HepG2 (cell line): ENCODE measurements around the gene COG5. TPM values are rescaled to one million over a fixed set of nuclear protein-coding genes. Genes with fewer than 3 reads are reported as not detected.

Experiments used
- DPF2 ChIP-seq: sonication (generic); formaldehyde crosslinking; IDR thresholded peaks from 2 replicates; pipeline ENCODE4 v1.4.0; 2020; ENCODE audit warnings: mild to moderate bottlenecking, low read depth, missing genetic modification reagents, borderline replicate concordance
- FOXA1 ChIP-seq, 2 experiments: fragments of 450-650 bp in 1 of 2; sonication (generic) in 1 of 2; formaldehyde crosslinking in 1 of 2; IDR thresholded peaks; 2 replicates each; pipeline versions ENCODE4 v1.4.0 to v1.6.1; 2016 to 2020; ENCODE audit warnings: missing genetic modification reagents in 1 of 2
- FOXP1 ChIP-seq, 2 experiments: fragments of 450-650 bp in 1 of 2; IDR thresholded peaks; 2 replicates each; pipeline ENCODE4 v1.6.1; 2017 to 2018; ENCODE audit warnings: antibody characterized with exemption in 1 of 2
- ISX ChIP-seq: sonication (generic); formaldehyde crosslinking; conservative IDR thresholded peaks from 2 replicates; pipeline ENCODE4 v1.5.0; 2020; ENCODE audit warnings: missing genetic modification reagents
- KLF15 ChIP-seq: sonication (generic); formaldehyde crosslinking; IDR thresholded peaks from 2 replicates; pipeline ENCODE4 v1.8.1; 2023; ENCODE audit warnings: borderline replicate concordance, mild to moderate bottlenecking, inconsistent platforms, missing genetic modification reagents, mixed read lengths
- KLF16 ChIP-seq, 2 experiments: sonication (generic) in 1 of 2; formaldehyde crosslinking in 1 of 2; IDR thresholded peaks; 2 replicates each; pipeline versions ENCODE4 v1.6.1 to v1.8.0; 2016 to 2023; ENCODE audit warnings: missing genetic modification reagents in 2 of 2, missing compliant biosample characterization in 1 of 2
- PCBP1 ChIP-seq: fragments of 200-400 bp; formaldehyde crosslinking; IDR thresholded peaks from 2 replicates; pipeline ENCODE4 v1.6.1; 2017; ENCODE audit warnings: mild to moderate bottlenecking, low read depth, low read length, borderline replicate concordance
- RARG ChIP-seq: sonication (generic); formaldehyde crosslinking; IDR thresholded peaks from 2 replicates; pipeline ENCODE4 v1.4.0; 2020; ENCODE audit warnings: low read depth, mild to moderate bottlenecking, missing genetic modification reagents
- RBAK ChIP-seq: sonication (generic); formaldehyde crosslinking; IDR thresholded peaks from 2 replicates; pipeline ENCODE4 v1.5.1; 2020; ENCODE audit warnings: mild to moderate bottlenecking, missing genetic modification reagents
- SMARCE1 ChIP-seq: fragments of 450-650 bp; IDR thresholded peaks from 2 replicates; pipeline ENCODE4 v1.6.1; 2017; ENCODE audit warnings: borderline replicate concordance
- SMC3 ChIP-seq: IDR thresholded peaks from 2 replicates; pipeline ENCODE4 v1.6.1; 2011; ENCODE audit warnings: low read length, improper control_type of control experiment
- SRF ChIP-seq: IDR thresholded peaks from 2 replicates; pipeline ENCODE4 v1.6.1; 2011; ENCODE audit warnings: mild to moderate bottlenecking, low read depth, low read length, moderate library complexity
- STAT5B ChIP-seq: sonication (generic); formaldehyde crosslinking; IDR thresholded peaks from 2 replicates; pipeline ENCODE4 v1.4.0; 2020; ENCODE audit warnings: missing genetic modification reagents
- TEAD2 ChIP-seq: sonication (generic); formaldehyde crosslinking; IDR thresholded peaks from 2 replicates; pipeline ENCODE4 v1.9.0; 2021; ENCODE audit warnings: missing genetic modification reagents
- ZBTB4 ChIP-seq: sonication (generic); formaldehyde crosslinking; IDR thresholded peaks from 2 replicates; pipeline ENCODE4 v1.4.0; 2020; ENCODE audit warnings: missing genetic modification reagents, mild to moderate bottlenecking, borderline replicate concordance
- ZFP1 ChIP-seq: IDR thresholded peaks from 2 replicates; pipeline ENCODE4 v1.6.1; 2016
- ZFYVE20 ChIP-seq: sonication (generic); formaldehyde crosslinking; IDR thresholded peaks from 2 replicates; pipeline ENCODE4 v1.8.0; 2023; ENCODE audit warnings: low read depth, mild to moderate bottlenecking, moderate library complexity, missing genetic modification reagents, borderline replicate concordance
- ZNF276 ChIP-seq: sonication (generic); formaldehyde crosslinking; IDR thresholded peaks from 2 replicates; pipeline ENCODE4 v1.4.0; 2020; ENCODE audit warnings: mild to moderate bottlenecking, low read depth, missing genetic modification reagents
- ZNF513 ChIP-seq: sonication (generic); formaldehyde crosslinking; conservative IDR thresholded peaks from 2 replicates; pipeline ENCODE4 v1.5.0; 2020; ENCODE audit warnings: missing genetic modification reagents
- ZNF567 ChIP-seq: sonication (generic); formaldehyde crosslinking; IDR thresholded peaks from 2 replicates; pipeline ENCODE4 v1.8.1; 2023; ENCODE audit warnings: mild to moderate bottlenecking, missing genetic modification reagents, borderline replicate concordance
- ZSCAN25 ChIP-seq: sonication (generic); formaldehyde crosslinking; IDR thresholded peaks from 2 replicates; pipeline ENCODE4 v1.8.0; 2022; ENCODE audit warnings: mild to moderate bottlenecking, missing genetic modification reagents
- polyA plus RNA-seq, 8 experiments: library from polyadenylated mRNA; depleted of rRNA in 3 of 8; stranded (reverse) in 7 of 8; unstranded in 1 of 8; fragments of >200 nt; fragmentation: Illumina TruSeq in 4 of 8; extraction: Trizol in 4 of 8; gene quantifications; 2 replicates each; pipeline versions ENCODE4 v1.2.1 to v1.2.3, GENCODE V29; 2011 to 2016; ENCODE audit warnings: low read depth in 4 of 8, missing spikeins in 1 of 8, mixed read lengths in 1 of 8; ENCODE audit not compliant: insufficient read depth in 1 of 8
- total RNA-seq, 5 experiments: library from RNA; depleted of rRNA; stranded (reverse); fragments of >200 nt; fragmentation: Illumina TruSeq; extraction: Trizol; gene quantifications; 2 replicates each; pipeline ENCODE4 v1.2.3, GENCODE V29; 2016; ENCODE audit warnings: low read depth in 1 of 5

COG5 gene
- total and polyA plus RNA-seq, 2 of the 13 experiments (the other 11 are each of a cell fraction or from before 2014, with no cell fraction given): 20.4 to 31.3 TPM

GRCh38 chr7:107169120-107170050 is 394.3 kb downstream of the COG5 start (continued):
- peak; percentile 91 for TF ChIP-seq PCBP1
- TF ChIP-seq TEAD2: no peak
- TF ChIP-seq SMARCE1: no peak
- no peak for TF ChIP-seq ZNF567 (CRISPR knock-in tag)
- TF ChIP-seq ZNF276 (CRISPR knock-in tag): no peak
- no peak for TF ChIP-seq ZBTB4 (CRISPR knock-in tag)
- no peak for TF ChIP-seq RARG (CRISPR knock-in tag)
- no peak for TF ChIP-seq RBAK
- peak; percentile 62; the same call in 1 of the 2 replicates for TF ChIP-seq KLF15 (CRISPR knock-in tag)
- TF ChIP-seq ZSCAN25: no peak
- no peak for TF ChIP-seq ISX (CRISPR knock-in tag)
- TF ChIP-seq FOXA1 (IDR thresholded peaks at IDR 0.05): no peak
- no peak for TF ChIP-seq FOXA1 (CRISPR knock-in tag; IDR thresholded peaks at IDR 0.05)
- no peak for TF ChIP-seq STAT5B (CRISPR knock-in tag)
- no peak for TF ChIP-seq SRF
- peak; percentile 43; the same call in 1 of the 2 replicates for TF ChIP-seq ZFP1 (CRISPR knock-in tag)
- no peak for TF ChIP-seq ZNF513 (CRISPR knock-in tag)
- no peak for TF ChIP-seq ZFYVE20 (CRISPR knock-in tag)
- TF ChIP-seq KLF16 (CRISPR knock-in tag; IDR thresholded peaks at IDR 0.05): peak in 1 of 2 experiments; percentile 74; a peak in 1 of 4 replicates
- TF ChIP-seq DPF2 (CRISPR knock-in tag): peak; percentile 27; the same call in 1 of the 2 replicates
- TF ChIP-seq SMC3: no peak
- TF ChIP-seq FOXP1 (IDR thresholded peaks at IDR 0.05): no peak
- TF ChIP-seq FOXP1 (CRISPR knock-in tag; IDR thresholded peaks at IDR 0.05): peak; percentile 33; the same call in 1 of the 2 replicates
